Measurements from ENCODE around the gene MED22.

MED22 gene

GRCh38 chr9:133396952-133397351 is 49.0 kb upstream of the MED22 start:
- POLR2A ChIA-PET: no interaction called here
- Histone ChIP-seq H3K27ac (ENCODE audit: extremely low read depth, low read depth, low read length) (no peak overlapping the region), H3K4me1 (ENCODE audit: control insufficient read depth, insufficient read depth, low read length) (no peaks in the 10 kb centered on the region), H3K9me3 (ENCODE audit: control insufficient read depth, insufficient read depth, low read depth, low read length) (no peaks in the 10 kb centered on the region), H3K4me3 (ENCODE audit: low read depth, low read length) (no peak overlapping the region), H3K36me3 (ENCODE audit: control insufficient read depth in 2 of 2, insufficient read depth in 1 of 2, low read length in 2 of 2) (peaks cover 0 to 7% of the 10 kb centered on the region in 2 experiments; a peak in 1 of 3 replicates)
- CTCF ChIA-PET: interaction anchor here (0.5 to 2.2 kb wide), 6 partner anchors 9 to 91 kb away, joined by 3 to 9 read pairs (median 4); no protein-coding TSS in a partner anchor
- TF ChIP-seq, protein P1, sequence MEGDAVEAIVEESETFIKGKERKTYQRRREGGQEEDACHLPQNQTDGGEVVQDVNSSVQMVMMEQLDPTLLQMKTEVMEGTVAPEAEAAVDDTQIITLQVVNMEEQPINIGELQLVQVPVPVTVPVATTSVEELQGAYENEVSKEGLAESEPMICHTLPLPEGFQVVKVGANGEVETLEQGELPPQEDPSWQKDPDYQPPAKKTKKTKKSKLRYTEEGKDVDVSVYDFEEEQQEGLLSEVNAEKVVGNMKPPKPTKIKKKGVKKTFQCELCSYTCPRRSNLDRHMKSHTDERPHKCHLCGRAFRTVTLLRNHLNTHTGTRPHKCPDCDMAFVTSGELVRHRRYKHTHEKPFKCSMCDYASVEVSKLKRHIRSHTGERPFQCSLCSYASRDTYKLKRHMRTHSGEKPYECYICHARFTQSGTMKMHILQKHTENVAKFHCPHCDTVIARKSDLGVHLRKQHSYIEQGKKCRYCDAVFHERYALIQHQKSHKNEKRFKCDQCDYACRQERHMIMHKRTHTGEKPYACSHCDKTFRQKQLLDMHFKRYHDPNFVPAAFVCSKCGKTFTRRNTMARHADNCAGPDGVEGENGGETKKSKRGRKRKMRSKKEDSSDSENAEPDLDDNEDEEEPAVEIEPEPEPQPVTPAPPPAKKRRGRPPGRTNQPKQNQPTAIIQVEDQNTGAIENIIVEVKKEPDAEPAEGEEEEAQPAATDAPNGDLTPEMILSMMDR (tag by site-specific recombination; IDR thresholded peaks at IDR 0.05): peak; percentile 34; the same call in 1 of the 2 replicates
- TF ChIP-seq, protein P2, sequence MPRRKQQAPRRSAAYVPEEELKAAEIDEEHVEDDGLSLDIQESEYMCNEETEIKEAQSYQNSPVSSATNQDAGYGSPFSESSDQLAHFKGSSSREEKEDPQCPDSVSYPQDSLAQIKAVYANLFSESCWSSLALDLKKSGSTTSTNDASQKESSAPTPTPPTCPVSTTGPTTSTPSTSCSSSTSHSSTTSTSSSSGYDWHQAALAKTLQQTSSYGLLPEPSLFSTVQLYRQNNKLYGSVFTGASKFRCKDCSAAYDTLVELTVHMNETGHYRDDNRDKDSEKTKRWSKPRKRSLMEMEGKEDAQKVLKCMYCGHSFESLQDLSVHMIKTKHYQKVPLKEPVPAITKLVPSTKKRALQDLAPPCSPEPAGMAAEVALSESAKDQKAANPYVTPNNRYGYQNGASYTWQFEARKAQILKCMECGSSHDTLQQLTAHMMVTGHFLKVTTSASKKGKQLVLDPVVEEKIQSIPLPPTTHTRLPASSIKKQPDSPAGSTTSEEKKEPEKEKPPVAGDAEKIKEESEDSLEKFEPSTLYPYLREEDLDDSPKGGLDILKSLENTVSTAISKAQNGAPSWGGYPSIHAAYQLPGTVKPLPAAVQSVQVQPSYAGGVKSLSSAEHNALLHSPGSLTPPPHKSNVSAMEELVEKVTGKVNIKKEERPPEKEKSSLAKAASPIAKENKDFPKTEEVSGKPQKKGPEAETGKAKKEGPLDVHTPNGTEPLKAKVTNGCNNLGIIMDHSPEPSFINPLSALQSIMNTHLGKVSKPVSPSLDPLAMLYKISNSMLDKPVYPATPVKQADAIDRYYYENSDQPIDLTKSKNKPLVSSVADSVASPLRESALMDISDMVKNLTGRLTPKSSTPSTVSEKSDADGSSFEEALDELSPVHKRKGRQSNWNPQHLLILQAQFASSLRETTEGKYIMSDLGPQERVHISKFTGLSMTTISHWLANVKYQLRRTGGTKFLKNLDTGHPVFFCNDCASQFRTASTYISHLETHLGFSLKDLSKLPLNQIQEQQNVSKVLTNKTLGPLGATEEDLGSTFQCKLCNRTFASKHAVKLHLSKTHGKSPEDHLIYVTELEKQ (tag by site-specific recombination; IDR thresholded peaks at IDR 0.05; ENCODE audit: borderline replicate concordance): no peak
- TF ChIP-seq ZFP41 (tag by site-specific recombination; IDR thresholded peaks at IDR 0.05; ENCODE audit: borderline replicate concordance) (no peak), ZNF600 (tag by site-specific recombination; IDR thresholded peaks at IDR 0.05) (peak; percentile 51; the same call in 1 of the 2 replicates), ZNF76 (tag by site-specific recombination; IDR thresholded peaks at IDR 0.05; ENCODE audit: borderline replicate concordance, low read depth) (no peak), ZBTB48 (tag by site-specific recombination; IDR thresholded peaks at IDR 0.05) (no peak), IKZF3 (tag by site-specific recombination; IDR thresholded peaks at IDR 0.05) (no peak), ZNF677 (tag by site-specific recombination; IDR thresholded peaks at IDR 0.05) (no peak), GLIS2 (tag by site-specific recombination; IDR thresholded peaks at IDR 0.05) (0 out of 2 replicates have a peak, but pooled peaks have one; percentile 57), ZNF488 (tag by site-specific recombination; IDR thresholded peaks at IDR 0.05) (no peak), ZNF571 (tag by site-specific recombination; IDR thresholded peaks at IDR 0.05) (no peak), ZNF654 (tag by site-specific recombination; IDR thresholded peaks at IDR 0.05; ENCODE audit: low read depth) (no peak), PATZ1 (tag by site-specific recombination; IDR thresholded peaks at IDR 0.05) (no peak), HIC1 (tag by site-specific recombination; IDR thresholded peaks at IDR 0.05) (no peak), ZNF626 (tag by site-specific recombination; IDR thresholded peaks at IDR 0.05) (no peak), GLI4 (tag by site-specific recombination; IDR thresholded peaks at IDR 0.05) (no peak), ZNF211 (tag by site-specific recombination; IDR thresholded peaks at IDR 0.05; ENCODE audit: low read depth) (no peak)
- TF ChIP-seq, protein P3, sequence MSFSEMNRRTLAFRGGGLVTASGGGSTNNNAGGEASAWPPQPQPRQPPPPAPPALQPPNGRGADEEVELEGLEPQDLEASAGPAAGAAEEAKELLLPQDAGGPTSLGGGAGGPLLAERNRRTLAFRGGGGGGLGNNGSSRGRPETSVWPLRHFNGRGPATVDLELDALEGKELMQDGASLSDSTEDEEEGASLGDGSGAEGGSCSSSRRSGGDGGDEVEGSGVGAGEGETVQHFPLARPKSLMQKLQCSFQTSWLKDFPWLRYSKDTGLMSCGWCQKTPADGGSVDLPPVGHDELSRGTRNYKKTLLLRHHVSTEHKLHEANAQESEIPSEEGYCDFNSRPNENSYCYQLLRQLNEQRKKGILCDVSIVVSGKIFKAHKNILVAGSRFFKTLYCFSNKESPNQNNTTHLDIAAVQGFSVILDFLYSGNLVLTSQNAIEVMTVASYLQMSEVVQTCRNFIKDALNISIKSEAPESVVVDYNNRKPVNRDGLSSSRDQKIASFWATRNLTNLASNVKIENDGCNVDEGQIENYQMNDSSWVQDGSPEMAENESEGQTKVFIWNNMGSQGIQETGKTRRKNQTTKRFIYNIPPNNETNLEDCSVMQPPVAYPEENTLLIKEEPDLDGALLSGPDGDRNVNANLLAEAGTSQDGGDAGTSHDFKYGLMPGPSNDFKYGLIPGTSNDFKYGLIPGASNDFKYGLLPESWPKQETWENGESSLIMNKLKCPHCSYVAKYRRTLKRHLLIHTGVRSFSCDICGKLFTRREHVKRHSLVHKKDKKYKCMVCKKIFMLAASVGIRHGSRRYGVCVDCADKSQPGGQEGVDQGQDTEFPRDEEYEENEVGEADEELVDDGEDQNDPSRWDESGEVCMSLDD (tag by site-specific recombination; IDR thresholded peaks at IDR 0.05): no peak
- TF ChIP-seq, protein P4, sequence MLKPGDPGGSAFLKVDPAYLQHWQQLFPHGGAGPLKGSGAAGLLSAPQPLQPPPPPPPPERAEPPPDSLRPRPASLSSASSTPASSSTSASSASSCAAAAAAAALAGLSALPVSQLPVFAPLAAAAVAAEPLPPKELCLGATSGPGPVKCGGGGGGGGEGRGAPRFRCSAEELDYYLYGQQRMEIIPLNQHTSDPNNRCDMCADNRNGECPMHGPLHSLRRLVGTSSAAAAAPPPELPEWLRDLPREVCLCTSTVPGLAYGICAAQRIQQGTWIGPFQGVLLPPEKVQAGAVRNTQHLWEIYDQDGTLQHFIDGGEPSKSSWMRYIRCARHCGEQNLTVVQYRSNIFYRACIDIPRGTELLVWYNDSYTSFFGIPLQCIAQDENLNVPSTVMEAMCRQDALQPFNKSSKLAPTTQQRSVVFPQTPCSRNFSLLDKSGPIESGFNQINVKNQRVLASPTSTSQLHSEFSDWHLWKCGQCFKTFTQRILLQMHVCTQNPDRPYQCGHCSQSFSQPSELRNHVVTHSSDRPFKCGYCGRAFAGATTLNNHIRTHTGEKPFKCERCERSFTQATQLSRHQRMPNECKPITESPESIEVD (tag by site-specific recombination; IDR thresholded peaks at IDR 0.05): no peak
- TF ChIP-seq, protein P5, sequence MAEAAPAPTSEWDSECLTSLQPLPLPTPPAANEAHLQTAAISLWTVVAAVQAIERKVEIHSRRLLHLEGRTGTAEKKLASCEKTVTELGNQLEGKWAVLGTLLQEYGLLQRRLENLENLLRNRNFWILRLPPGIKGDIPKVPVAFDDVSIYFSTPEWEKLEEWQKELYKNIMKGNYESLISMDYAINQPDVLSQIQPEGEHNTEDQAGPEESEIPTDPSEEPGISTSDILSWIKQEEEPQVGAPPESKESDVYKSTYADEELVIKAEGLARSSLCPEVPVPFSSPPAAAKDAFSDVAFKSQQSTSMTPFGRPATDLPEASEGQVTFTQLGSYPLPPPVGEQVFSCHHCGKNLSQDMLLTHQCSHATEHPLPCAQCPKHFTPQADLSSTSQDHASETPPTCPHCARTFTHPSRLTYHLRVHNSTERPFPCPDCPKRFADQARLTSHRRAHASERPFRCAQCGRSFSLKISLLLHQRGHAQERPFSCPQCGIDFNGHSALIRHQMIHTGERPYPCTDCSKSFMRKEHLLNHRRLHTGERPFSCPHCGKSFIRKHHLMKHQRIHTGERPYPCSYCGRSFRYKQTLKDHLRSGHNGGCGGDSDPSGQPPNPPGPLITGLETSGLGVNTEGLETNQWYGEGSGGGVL (tag by site-specific recombination; IDR thresholded peaks at IDR 0.05): no peak

Measured in HEK293 (cell line).